GM12878 (cell line): ENCODE data around the gene LDLRAD4.

Experiments
- ATF3 ChIP-seq: IDR thresholded peaks from 2 replicates; pipeline ENCODE4 v1.6.1; 2011; ENCODE audit warnings: low read depth, mild to moderate bottlenecking, low read length, moderate library complexity, borderline replicate concordance; ENCODE audit errors: extremely low read depth
- BMI1 ChIP-seq: fragments of 450-650 bp; IDR thresholded peaks from 2 replicates; pipeline ENCODE4 v1.6.1; 2016; ENCODE audit warnings: mild to moderate bottlenecking, moderate library complexity, borderline replicate concordance
- CBFB ChIP-seq: IDR thresholded peaks from 2 replicates; pipeline ENCODE4 v1.6.1; 2016; ENCODE audit warnings: antibody characterized with exemption, low read depth
- CHD1 ChIP-seq: IDR thresholded peaks from 2 replicates; pipeline ENCODE4 v1.6.1; 2012; ENCODE audit warnings: low read depth, low read length, improper control_type of control experiment
- TBL1XR1 ChIP-seq: IDR thresholded peaks from 2 replicates; pipeline ENCODE4 v1.6.1; 2012; ENCODE audit warnings: low read depth, low read length, improper control_type of control experiment

GRCh38 chr18:13486686-13487085 is 268.1 kb downstream of the LDLRAD4 start:
- TF ChIP-seq ATF3 (no peak), BMI1 (no peak), TBL1XR1 (no peak), CBFB (no peak), CHD1 (no peak)
